ENCODE results near the gene LDAH. TPM values are rescaled to one million over a fixed set of nuclear protein-coding genes. Genes with fewer than 3 reads are reported as not detected.

LDAH gene
- total and polyA plus RNA-seq, 7 donors: 6.0 to 18.3 (median 12.2) TPM

DNA sequence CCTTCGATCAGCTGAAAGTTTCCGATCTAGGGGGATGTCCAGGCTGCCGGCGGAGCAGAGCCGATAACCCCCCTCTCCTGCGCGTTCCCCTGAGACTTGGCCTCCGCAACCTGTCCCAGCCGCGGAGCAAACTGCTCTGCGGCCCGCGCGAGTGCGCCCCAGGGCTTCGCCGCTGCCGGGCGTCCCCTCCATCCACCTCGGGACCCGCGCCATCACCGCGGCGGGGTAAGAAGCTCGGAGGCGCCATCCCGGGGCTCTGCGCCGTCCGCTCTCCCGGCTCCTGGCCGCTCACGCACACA, 156.9 kb downstream of the LDAH start:
- no peaks in the 10 kb centered on the region for H3K36me3 ChIP-seq
- peaks cover 0 to 38% (median 32%) of the 10 kb centered on the region in 4 donors for H3K4me1 ChIP-seq
- peaks cover 49 to 92% (median 59%) of the 10 kb centered on the region in 3 donors for H3K27me3 ChIP-seq
- DNase-seq: no peak
- 1 to 2% methylated on average over 34 of the region's 34 CpGs for WGBS, 2 donors
- H3K4me3 ChIP-seq: peak overlapping the region; percentile 22 to 53 (median 48)
- H3K27ac ChIP-seq: peak overlapping the region in 3 of 4 donors; percentile 40 to 75 (median 54)
- intact Hi-C loops (cut with DNase I): no loop called here
- no peak for TF ChIP-seq POLR2AphosphoS5 (IDR thresholded peaks at IDR 0.05)
- TF ChIP-seq EP300 (IDR thresholded peaks at IDR 0.05): no peak
- TF ChIP-seq POLR2A (IDR thresholded peaks at IDR 0.05): no peak
- TF ChIP-seq, protein P1, sequence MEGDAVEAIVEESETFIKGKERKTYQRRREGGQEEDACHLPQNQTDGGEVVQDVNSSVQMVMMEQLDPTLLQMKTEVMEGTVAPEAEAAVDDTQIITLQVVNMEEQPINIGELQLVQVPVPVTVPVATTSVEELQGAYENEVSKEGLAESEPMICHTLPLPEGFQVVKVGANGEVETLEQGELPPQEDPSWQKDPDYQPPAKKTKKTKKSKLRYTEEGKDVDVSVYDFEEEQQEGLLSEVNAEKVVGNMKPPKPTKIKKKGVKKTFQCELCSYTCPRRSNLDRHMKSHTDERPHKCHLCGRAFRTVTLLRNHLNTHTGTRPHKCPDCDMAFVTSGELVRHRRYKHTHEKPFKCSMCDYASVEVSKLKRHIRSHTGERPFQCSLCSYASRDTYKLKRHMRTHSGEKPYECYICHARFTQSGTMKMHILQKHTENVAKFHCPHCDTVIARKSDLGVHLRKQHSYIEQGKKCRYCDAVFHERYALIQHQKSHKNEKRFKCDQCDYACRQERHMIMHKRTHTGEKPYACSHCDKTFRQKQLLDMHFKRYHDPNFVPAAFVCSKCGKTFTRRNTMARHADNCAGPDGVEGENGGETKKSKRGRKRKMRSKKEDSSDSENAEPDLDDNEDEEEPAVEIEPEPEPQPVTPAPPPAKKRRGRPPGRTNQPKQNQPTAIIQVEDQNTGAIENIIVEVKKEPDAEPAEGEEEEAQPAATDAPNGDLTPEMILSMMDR (IDR thresholded peaks at IDR 0.05): no peak
- no peaks in the 10 kb centered on the region for H3K9me3 ChIP-seq

DNA sequence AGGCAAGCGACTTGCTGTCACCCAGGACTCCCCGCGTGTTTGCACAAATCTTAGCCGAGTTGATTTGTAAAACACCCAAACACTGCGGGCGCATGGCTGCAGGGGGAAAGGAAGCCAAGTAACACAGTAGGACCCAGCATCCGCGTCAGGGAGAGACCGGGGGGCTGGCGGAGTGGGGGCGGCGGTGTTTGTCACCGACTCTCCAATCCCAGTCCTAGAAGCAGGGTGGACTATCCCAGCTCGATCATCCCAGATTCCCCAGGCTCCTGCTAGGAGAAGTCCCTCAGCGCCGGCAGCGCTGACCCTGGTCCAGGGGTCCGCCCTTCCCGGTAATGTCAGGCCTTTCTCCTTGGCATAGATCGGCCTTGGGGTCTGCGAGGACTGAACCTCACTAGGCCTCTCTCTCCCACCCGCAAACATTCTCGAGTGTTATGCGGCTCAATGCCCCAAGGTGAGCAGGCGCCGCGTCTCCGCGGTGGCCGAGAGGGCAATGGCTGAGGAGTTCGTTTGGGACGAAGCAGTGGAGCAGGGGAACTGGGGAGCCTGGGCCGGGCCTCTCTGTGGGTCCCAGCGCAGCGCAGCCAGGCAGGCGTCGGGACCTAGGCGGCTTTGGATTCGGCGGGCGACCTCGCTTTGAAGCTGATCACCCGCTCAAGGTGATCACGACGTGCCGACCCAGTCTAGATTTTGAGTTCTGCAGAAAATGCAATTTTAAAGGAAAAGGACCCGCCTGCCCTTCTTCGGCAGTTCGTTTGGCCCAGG, 157.5 kb downstream of the LDAH start:
- intact Hi-C loops (cut with DNase I): no loop called here
- TF ChIP-seq, protein P1 (IDR thresholded peaks at IDR 0.05): no peak
- TF ChIP-seq POLR2A (IDR thresholded peaks at IDR 0.05) (no peak), EP300 (IDR thresholded peaks at IDR 0.05) (no peak), POLR2AphosphoS5 (IDR thresholded peaks at IDR 0.05) (no peak)
- peak overlapping the region in 3 of 4 donors; percentile 43 to 53 (median 52) for H3K4me3 ChIP-seq
- peaks cover 0 to 33% (median 27%) of the 10 kb centered on the region in 4 donors for H3K4me1 ChIP-seq
- H3K27ac ChIP-seq: peak overlapping the region in 2 of 4 donors; percentile 40 to 75
- no peak for DNase-seq
- H3K9me3 ChIP-seq: no peaks in the 10 kb centered on the region
- WGBS, 2 donors: 4 to 6% methylated on average over 49 of the region's 49 CpGs
- peaks cover 44 to 89% (median 54%) of the 10 kb centered on the region in 3 donors for H3K27me3 ChIP-seq
- H3K36me3 ChIP-seq: no peaks in the 10 kb centered on the region

DNA sequence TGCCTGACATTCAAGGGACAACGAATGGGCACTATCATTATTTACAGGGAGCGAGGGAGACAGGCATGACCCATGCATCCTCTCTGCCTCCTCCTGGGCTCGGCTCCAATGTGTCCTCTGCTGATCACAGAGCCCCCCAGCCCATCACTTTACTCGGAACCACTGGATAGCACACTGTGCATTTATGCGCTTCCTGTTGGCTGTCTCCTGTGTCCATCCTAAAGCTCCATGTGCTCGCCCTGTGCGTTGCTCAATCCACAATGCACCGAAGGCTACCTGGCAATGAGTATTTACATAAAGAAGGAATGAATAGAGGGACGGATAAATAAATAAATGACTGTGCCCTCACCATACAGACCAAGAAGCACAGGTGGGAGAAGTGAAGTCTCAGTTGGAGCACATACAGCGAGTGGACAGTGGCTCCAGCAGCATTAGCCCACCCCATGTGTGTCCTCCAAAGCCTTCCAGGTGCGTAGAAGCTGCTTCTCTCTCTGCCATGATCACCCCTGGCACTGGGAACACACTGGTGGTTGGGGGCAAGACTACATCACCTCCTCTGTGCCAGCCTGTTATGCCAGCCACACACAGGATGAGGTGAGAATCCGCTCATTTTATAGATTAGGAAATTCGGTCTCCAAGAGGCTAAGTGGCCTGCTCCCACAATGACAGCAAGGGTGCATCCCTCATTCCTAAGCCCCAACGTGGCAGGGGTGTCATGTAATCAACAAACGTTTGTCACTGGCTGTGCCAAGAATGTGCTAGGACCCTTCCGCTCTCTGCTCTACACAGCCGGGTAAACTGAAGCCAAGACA, 158.3 kb downstream of the LDAH start:
- H3K4me3 ChIP-seq: no peak overlapping the region
- intact Hi-C loops (cut with DNase I): loop anchor here (5.0 kb wide), 1 partner anchor 373 kb away; no protein-coding TSS in a partner anchor
- no peak for TF ChIP-seq POLR2AphosphoS5 (IDR thresholded peaks at IDR 0.05)
- no peak for TF ChIP-seq EP300 (IDR thresholded peaks at IDR 0.05)
- no peak for TF ChIP-seq POLR2A (IDR thresholded peaks at IDR 0.05)
- TF ChIP-seq, protein P1 (IDR thresholded peaks at IDR 0.05): no peak
- WGBS, 2 donors: 19 to 35% methylated on average over 17 of the region's 17 CpGs
- H3K9me3 ChIP-seq: no peaks in the 10 kb centered on the region
- H3K4me1 ChIP-seq: peaks cover 0 to 31% (median 25%) of the 10 kb centered on the region in 4 donors
- H3K27ac ChIP-seq: no peak overlapping the region
- H3K27me3 ChIP-seq: peaks cover 36 to 83% (median 46%) of the 10 kb centered on the region in 3 donors
- no peak for DNase-seq
- H3K36me3 ChIP-seq: no peaks in the 10 kb centered on the region

DNA sequence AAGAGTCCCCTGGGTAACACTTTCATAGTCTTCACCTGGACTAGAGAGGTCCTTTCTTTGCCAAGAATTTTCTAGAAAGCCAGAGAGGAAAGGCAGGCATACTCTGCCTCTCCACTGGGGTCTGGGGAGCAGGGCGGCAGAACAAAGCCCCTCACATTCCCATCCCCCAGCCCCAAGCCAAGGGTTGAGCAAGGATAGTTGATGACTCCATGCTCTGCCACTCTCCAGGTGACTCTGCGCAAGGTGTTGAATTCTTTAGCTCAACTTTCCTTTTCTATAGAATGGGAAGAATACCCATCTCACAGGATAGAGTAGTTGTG, 158.9 kb downstream of the LDAH start:
- intact Hi-C loops (cut with DNase I): loop anchor here (5.0 kb wide), 1 partner anchor 373 kb away; no protein-coding TSS in a partner anchor
- Histone ChIP-seq H3K27me3 (peaks cover 32 to 77% (median 40%) of the 10 kb centered on the region in 3 donors), H3K36me3 (no peaks in the 10 kb centered on the region), H3K9me3 (no peaks in the 10 kb centered on the region), H3K27ac (no peak overlapping the region), H3K4me3 (no peak overlapping the region), H3K4me1 (peaks cover 0 to 35% (median 28%) of the 10 kb centered on the region in 4 donors)
- WGBS, 2 donors: 58 to 64% methylated on average over 2 of the region's 2 CpGs
- no peak for DNase-seq
- TF ChIP-seq POLR2AphosphoS5 (IDR thresholded peaks at IDR 0.05): no peak
- TF ChIP-seq, protein P1 (IDR thresholded peaks at IDR 0.05): no peak
- TF ChIP-seq POLR2A (IDR thresholded peaks at IDR 0.05): no peak
- no peak for TF ChIP-seq EP300 (IDR thresholded peaks at IDR 0.05)

Measured in sigmoid colon (tissue), 7 donors.